PC-3 (cell line): ENCODE results near the gene POLRMT. TPM values are rescaled to one million over a fixed set of nuclear protein-coding genes. Genes with fewer than 3 reads are reported as not detected.

ENCODE experiments used
- ATAC-seq: fragments of 200-7000 bp; cut with Tn5 transposase; 2 replicates; pipeline ENCODE4 v1.9.1; 2020; ENCODE audit warnings: mild to moderate bottlenecking, moderate library complexity
- BruUV-seq: library from RNA; stranded (reverse); fragments of 400-500 nt; replicated peaks from 2 replicates; lab custom pipeline; 2021; lab: Mats Ljungman, UMichigan
- CTCF ChIA-PET: fragments of 300-600 bp; sonication (Branson Sonifier 250); formaldehyde crosslinking; loops from one replicate; lab custom pipeline; 2022; ENCODE audit warnings: antibody characterized with exemption; lab: Charles Lee
- POLR2A ChIA-PET: fragments of 300-600 bp; sonication (Branson Sonifier 250); formaldehyde crosslinking; loops from one replicate; lab custom pipeline; 2022; ENCODE audit warnings: antibody characterized with exemption; ENCODE audit not compliant: unreplicated experiment; lab: Charles Lee
- DNase-seq: peaks from one replicate; pipeline ENCODE4 v3.0.0-alpha.2; 2015
- H2AFZ ChIP-seq: fragments of 300-600 bp; sonication (generic); 2 replicates; pipeline ENCODE4 v1.6.0; 2016; ENCODE audit warnings: antibody characterized with exemption, low read length
- H3F3A ChIP-seq: fragments of 300-600 bp; sonication (generic); one replicate; pipeline ENCODE4 v1.6.0; 2017; ENCODE audit warnings: antibody characterized with exemption, low read length, control low read depth, mild to moderate bottlenecking; ENCODE audit not compliant: unreplicated experiment
- H3K27ac ChIP-seq: fragments of 300-600 bp; sonication (generic); 2 replicates; pipeline ENCODE4 v1.5.1; 2016; ENCODE audit warnings: mild to moderate bottlenecking, low read length
- H3K27me3 ChIP-seq: fragments of 300-600 bp; sonication (generic); 2 replicates; pipeline ENCODE4 v1.6.1; 2016; ENCODE audit warnings: low read length, mixed read lengths
- H3K36me3 ChIP-seq: fragments of 300-600 bp; sonication (generic); 2 replicates; pipeline ENCODE4 v1.6.1; 2016; ENCODE audit warnings: low read depth, mixed run types, low read length, mixed read lengths
- H3K4me1 ChIP-seq: fragments of 300-600 bp; sonication (generic); 2 replicates; pipeline ENCODE4 v1.5.1; 2016; ENCODE audit warnings: low read length; ENCODE audit not compliant: insufficient read depth
- H3K4me2 ChIP-seq: fragments of 300-600 bp; sonication (generic); 2 replicates; pipeline ENCODE4 v1.6.0; 2016; ENCODE audit warnings: low read length
- H3K4me3 ChIP-seq: fragments of 300-600 bp; sonication (generic); 2 replicates; pipeline ENCODE4 v1.5.1; 2016; ENCODE audit warnings: mild to moderate bottlenecking, low read length, mixed read lengths
- H3K79me2 ChIP-seq: fragments of 300-600 bp; sonication (generic); 2 replicates; pipeline ENCODE4 v1.6.1; 2017; ENCODE audit warnings: low read length, mixed read lengths
- H3K9ac ChIP-seq: fragments of 300-600 bp; sonication (generic); 2 replicates; pipeline ENCODE4 v1.6.0; 2016; ENCODE audit warnings: mild to moderate bottlenecking, low read length
- H3K9me2 ChIP-seq: fragments of 300-600 bp; sonication (generic); replicated peaks from 2 replicates; pipeline ENCODE4 v1.6.1; 2016; ENCODE audit warnings: mixed run types, low read length, mixed read lengths
- H3K9me3 ChIP-seq: fragments of 300-600 bp; sonication (generic); 2 replicates; pipeline ENCODE4 v1.6.1; 2016; ENCODE audit warnings: low read length, mixed read lengths
- H4K20me1 ChIP-seq: fragments of 300-600 bp; sonication (generic); 2 replicates; pipeline ENCODE4 v1.6.1; 2016; ENCODE audit warnings: low read length, mixed read lengths
- EZH2 ChIP-seq: fragments of 300-600 bp; sonication (generic); IDR thresholded peaks from one replicate; pipeline ENCODE4 v1.6.1; 2017; ENCODE audit warnings: antibody characterized with exemption, mild to moderate bottlenecking, low read length; ENCODE audit not compliant: unreplicated experiment
- EZH2phosphoT487 ChIP-seq: fragments of 300-600 bp; sonication (generic); IDR thresholded peaks from 2 replicates; pipeline ENCODE4 v1.6.1; 2018; ENCODE audit warnings: mild to moderate bottlenecking, antibody characterized with exemption, low read length, borderline replicate concordance
- intact Hi-C: fragments of 100-400 bp; cut with micrococcal nuclease; formaldehyde crosslinking; loops from 2 replicates; pipeline ENCODE4 v1.9.0; 2023
- total RNA-seq: library from RNA; depleted of rRNA; stranded (reverse); fragments of >200 nt; gene quantifications from 2 replicates; pipeline ENCODE4 v1.2.3, GENCODE V29; 2014
- TF ChIP-seq, protein P1 (sequence below): fragments of 300-600 bp; sonication (generic); conservative IDR thresholded peaks from 2 replicates; pipeline ENCODE4 v1.5.1; 2017; ENCODE audit warnings: antibody characterized with exemption, low read depth, mild to moderate bottlenecking, low read length

POLRMT gene
- total RNA-seq, 1 experiment from 2014 or later = 60.5 TPM

DNA sequence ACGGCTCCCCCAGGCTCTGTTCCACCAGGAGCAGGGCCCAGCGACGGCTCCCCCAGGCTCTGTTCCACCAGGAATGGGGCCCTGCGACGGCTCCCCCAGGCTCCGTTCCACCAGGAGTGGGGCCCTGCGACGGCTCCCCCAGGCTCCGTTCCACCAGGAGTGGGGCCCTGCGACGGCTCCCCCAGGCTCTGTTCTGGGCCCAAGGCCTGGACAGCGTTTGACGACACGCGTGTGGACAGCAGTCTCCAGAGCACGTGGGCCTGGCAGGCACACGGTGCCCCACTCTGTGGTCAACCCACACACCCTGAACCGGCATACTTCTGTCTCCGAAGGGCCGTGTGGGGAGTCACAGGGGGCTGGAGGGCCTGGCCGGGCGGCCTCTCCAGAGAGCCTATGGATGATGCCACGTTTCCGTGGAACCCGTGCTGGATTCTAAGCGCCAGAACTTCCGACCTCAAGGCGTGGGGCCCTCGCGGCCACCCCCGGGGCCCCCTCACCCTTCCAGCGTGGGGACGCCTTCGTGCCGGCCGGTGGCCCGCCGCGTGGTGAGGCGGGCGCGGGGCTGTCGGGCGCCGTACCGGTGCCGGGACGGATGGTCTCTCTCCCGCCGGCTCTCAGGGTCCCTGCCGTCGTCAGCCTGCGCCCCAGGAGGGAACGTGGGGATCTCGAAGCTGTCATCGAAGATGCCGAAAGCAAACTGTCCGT, 17.9 kb upstream of the POLRMT start:
- POLR2A ChIA-PET = no interaction called here
- H3K4me3 ChIP-seq = no peak overlapping the region
- CTCF ChIA-PET = no interaction called here
- intact Hi-C loops = no loop called here
- no peaks in the 10 kb centered on the region for H3K4me1 ChIP-seq
- no peak for ATAC-seq
- no peak for DNase-seq
- H3K36me3 ChIP-seq = no peaks in the 10 kb centered on the region
- peaks cover 37% of the 10 kb centered on the region for H3K79me2 ChIP-seq
- no peak overlapping the region for H2AFZ ChIP-seq
- peaks cover 6% of the 10 kb centered on the region; the same call in 1 of the 2 replicates for H4K20me1 ChIP-seq
- H3K9me2 ChIP-seq = no peaks in the 10 kb centered on the region
- BruUV-seq = no TSS peak
- H3K9me3 ChIP-seq = no peaks in the 10 kb centered on the region
- no peak overlapping the region for H3K9ac ChIP-seq
- no peaks in the 10 kb centered on the region for H3K27me3 ChIP-seq
- TF ChIP-seq EZH2 = no peak
- TF ChIP-seq, protein P1, sequence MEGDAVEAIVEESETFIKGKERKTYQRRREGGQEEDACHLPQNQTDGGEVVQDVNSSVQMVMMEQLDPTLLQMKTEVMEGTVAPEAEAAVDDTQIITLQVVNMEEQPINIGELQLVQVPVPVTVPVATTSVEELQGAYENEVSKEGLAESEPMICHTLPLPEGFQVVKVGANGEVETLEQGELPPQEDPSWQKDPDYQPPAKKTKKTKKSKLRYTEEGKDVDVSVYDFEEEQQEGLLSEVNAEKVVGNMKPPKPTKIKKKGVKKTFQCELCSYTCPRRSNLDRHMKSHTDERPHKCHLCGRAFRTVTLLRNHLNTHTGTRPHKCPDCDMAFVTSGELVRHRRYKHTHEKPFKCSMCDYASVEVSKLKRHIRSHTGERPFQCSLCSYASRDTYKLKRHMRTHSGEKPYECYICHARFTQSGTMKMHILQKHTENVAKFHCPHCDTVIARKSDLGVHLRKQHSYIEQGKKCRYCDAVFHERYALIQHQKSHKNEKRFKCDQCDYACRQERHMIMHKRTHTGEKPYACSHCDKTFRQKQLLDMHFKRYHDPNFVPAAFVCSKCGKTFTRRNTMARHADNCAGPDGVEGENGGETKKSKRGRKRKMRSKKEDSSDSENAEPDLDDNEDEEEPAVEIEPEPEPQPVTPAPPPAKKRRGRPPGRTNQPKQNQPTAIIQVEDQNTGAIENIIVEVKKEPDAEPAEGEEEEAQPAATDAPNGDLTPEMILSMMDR = no peak
- no peak for TF ChIP-seq EZH2phosphoT487
- no peak overlapping the region for H3K4me2 ChIP-seq
- H3K27ac ChIP-seq = no peak overlapping the region
- H3F3A ChIP-seq = no peaks in the 10 kb centered on the region

DNA sequence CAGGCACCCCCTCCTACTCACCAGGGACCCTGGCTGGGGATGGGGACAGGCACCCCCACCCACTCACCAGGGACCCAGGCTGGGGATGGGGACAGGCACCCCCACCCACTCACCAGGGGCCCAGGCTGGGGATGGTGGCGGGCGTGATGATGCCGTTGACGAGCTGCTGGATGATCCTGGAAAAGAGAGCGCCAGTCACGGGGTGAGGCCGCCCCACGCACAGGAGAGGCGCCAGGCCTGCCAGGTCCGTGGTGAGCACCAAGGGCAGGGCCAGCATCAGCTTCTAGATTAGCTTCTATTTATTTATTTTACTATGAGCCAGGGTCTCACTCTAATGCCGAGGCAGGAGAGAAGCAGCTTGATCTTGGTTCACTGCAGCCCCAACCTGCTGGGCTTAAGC, 16.8 kb upstream of the POLRMT start:
- Histone ChIP-seq H3K4me2 (no peak overlapping the region), H4K20me1 (no peaks in the 10 kb centered on the region), H3K36me3 (no peaks in the 10 kb centered on the region), H3K4me1 (no peaks in the 10 kb centered on the region), H3K27ac (no peak overlapping the region), H3F3A (no peaks in the 10 kb centered on the region), H3K4me3 (no peak overlapping the region), H3K9me3 (no peaks in the 10 kb centered on the region), H3K27me3 (no peaks in the 10 kb centered on the region), H3K9ac (no peak overlapping the region), H2AFZ (no peak overlapping the region), H3K79me2 (peaks cover 25% of the 10 kb centered on the region), H3K9me2 (no peaks in the 10 kb centered on the region)
- BruUV-seq = no TSS peak
- ATAC-seq = no peak
- ChIA-PET CTCF (interaction anchor here (0.5 kb wide), 1 partner anchor 1131 kb away, joined by 3 read pairs; no protein-coding TSS in a partner anchor), POLR2A (no interaction called here)
- intact Hi-C loops = no loop called here
- TF ChIP-seq, protein P1 = no peak
- no peak for TF ChIP-seq EZH2
- TF ChIP-seq EZH2phosphoT487 = no peak
- DNase-seq = no peak
